Testis (tissue), 2 donors: ENCODE measurements around the gene ISX.

Experiments
- POLR2A ChIP-seq: fragments of 450-650 bp; IDR thresholded peaks from one replicate; pipeline ENCODE4 v1.6.1; 2017; ENCODE audit warnings: antibody characterized with exemption, mild to moderate bottlenecking, moderate library complexity
- TF ChIP-seq, protein P1 (sequence below), 3 experiments: fragments of 450-650 bp in 2 of 3; fragments of 200-600 bp in 1 of 3; sonication (generic) in 1 of 3; IDR thresholded peaks; one replicate each; pipeline ENCODE4 v1.5.1; 2016 to 2019; ENCODE audit warnings: antibody characterized with exemption in 3 of 3, mild to moderate bottlenecking in 2 of 3, moderate library complexity in 1 of 3

GRCh38 chr22:35051791-35052190 lies 14.2 kb upstream of the ISX start:
- TF ChIP-seq, protein P1, sequence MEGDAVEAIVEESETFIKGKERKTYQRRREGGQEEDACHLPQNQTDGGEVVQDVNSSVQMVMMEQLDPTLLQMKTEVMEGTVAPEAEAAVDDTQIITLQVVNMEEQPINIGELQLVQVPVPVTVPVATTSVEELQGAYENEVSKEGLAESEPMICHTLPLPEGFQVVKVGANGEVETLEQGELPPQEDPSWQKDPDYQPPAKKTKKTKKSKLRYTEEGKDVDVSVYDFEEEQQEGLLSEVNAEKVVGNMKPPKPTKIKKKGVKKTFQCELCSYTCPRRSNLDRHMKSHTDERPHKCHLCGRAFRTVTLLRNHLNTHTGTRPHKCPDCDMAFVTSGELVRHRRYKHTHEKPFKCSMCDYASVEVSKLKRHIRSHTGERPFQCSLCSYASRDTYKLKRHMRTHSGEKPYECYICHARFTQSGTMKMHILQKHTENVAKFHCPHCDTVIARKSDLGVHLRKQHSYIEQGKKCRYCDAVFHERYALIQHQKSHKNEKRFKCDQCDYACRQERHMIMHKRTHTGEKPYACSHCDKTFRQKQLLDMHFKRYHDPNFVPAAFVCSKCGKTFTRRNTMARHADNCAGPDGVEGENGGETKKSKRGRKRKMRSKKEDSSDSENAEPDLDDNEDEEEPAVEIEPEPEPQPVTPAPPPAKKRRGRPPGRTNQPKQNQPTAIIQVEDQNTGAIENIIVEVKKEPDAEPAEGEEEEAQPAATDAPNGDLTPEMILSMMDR (IDR thresholded peaks at IDR 0.05) = no peak
- no peak for TF ChIP-seq POLR2A
